NCI-H1105 treated with DMSO at 0.1 percent for 48 hours (cell line): ENCODE measurements around the gene MTF2.
"Not testable (repeated sequence)": the region's sequence is repeated elsewhere in the genome, so short reads cannot be mapped to it uniquely, and the experiment has no call there.

Experiments used
- DNase-seq: peaks from one replicate; lab custom pipeline; 2025; lab: John Stamatoyannopoulos, UW

MTF2 gene

GRCh38 chr1:93143136-93143535, 64.1 kb downstream of the MTF2 start:
- DNase-seq: no peak

- no peak for DNase-seq
These were observed 64.7 kb downstream of the MTF2 start for GRCh38 chr1:93143769-93144168.

- no peak for DNase-seq
These were observed 68.9 kb downstream of the MTF2 start for GRCh38 chr1:93148001-93148400.

GRCh38 chr1:93150729-93151128, 71.6 kb downstream of the MTF2 start:
- no peak for DNase-seq

DNA sequence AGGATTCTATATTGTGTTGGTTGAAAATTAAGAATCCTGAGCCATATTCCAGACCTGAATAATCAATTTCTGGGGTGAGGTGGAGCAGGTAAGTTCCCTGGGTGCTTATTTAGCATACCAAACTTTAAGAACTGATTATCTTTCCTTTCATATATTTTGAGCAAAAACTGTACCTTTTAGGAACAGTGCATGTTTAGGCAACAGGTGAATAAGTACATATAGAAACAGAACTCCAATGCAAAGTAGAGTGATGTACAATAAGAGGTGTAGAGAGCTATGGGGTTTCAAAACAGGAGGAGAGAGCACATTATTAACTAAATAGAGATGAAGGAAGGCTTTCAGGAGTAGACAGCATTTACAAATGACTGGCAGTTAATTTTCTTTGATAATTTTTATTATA, 72.4 kb downstream of the MTF2 start:
- no peak for DNase-seq

DNA sequence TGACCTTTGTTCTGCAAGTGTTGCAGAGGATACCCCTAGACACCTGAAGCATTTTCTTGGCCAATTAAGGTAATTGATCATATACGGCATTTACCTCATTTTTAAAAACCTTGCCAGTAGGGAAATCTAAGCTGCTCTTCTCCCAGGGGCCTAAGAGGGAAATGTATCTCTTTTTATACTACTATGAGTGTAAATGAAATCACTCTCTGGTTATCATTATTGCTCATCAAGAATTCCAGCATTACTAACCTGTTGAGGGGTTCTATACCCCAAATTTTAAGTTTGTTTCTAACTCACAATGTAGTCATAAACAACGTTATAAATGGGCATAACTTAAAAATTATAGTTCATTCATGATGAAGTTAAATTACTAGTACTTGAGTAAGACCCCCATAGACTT, 73.8 kb downstream of the MTF2 start:
- DNase-seq: no peak

GRCh38 chr1:93154898-93155297, 75.8 kb downstream of the MTF2 start:
- DNase-seq: no peak

- DNase-seq: no peak
These were observed 76.3 kb downstream of the MTF2 start for GRCh38 chr1:93155335-93155734.

- no peak for DNase-seq
These were observed 80.3 kb downstream of the MTF2 start for GRCh38 chr1:93159337-93159736.

GRCh38 chr1:93163314-93163713, 84.2 kb downstream of the MTF2 start:
- not testable (repeated sequence) for DNase-seq

- DNase-seq: no peak
These were observed 85.7 kb downstream of the MTF2 start for GRCh38 chr1:93164816-93165215.

DNA sequence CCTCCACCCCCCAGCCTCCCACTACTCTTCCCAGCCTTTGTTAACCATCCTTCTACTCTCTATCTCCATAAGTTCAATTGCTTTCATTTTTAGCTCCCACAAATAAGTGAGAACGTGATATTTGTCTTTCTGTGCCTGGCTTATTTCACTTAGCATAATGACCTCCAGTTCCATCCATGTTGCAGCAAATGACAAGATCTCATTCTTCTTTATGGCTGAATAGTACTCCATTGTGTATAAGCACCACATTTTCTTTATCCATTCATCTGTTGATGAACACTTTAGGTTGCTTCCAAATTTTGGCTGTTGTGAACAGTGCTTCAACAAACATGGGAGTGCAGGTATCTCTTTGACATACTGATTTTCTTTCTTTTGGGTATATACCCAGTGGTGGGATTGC, 86.8 kb downstream of the MTF2 start:
- not testable (repeated sequence) for DNase-seq

GRCh38 chr1:93167006-93167405, 87.9 kb downstream of the MTF2 start:
- no peak for DNase-seq

DNA sequence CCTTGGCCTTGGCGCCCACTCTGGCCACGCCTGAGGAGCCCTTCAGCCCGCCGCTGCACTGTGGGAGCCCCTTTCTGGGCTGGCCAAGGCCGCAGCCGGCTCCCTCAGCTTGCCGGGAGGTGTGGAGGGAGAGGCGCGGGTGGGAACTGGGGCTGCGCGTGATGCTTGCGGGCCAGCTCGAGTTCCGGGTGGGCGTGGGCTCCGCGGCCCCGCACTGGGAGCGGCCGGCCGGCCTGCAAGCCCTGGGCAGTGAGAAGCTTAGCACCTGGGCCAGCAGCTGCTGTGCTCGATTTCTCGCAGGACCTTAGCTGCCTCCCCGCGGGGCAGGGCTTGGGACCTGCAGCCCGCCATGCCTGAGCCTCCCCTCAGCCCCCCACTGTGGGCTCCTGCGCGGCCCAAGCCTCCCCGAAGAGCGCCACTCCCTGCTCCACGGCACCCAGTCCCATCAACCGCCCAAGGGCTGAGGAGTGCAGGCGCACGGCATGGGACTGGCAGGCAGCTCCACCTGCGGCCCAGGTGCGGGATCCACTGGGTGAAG, 91.1 kb downstream of the MTF2 start:
- not testable (repeated sequence) for DNase-seq

- no peak for DNase-seq
These were observed 92.5 kb downstream of the MTF2 start for GRCh38 chr1:93171549-93172034.

DNA sequence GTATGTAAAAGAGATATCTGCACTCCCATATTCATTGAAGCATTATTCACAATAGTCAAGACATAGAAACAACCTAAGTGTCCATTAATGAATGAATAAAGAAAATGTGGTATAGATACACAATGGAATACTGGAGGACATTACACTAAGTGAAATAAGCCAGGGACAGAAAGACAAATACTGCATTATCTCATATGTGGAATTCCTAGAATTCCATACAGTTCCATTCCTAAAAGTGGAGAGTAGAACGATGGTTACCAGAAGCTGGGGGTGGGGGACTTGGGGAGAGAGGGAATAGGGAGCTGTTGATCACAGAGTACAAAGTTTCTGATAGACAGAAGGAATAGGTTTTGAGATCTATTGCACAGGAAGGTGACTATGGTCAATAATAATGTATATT, 93.7 kb downstream of the MTF2 start:
- no peak for DNase-seq

DNA sequence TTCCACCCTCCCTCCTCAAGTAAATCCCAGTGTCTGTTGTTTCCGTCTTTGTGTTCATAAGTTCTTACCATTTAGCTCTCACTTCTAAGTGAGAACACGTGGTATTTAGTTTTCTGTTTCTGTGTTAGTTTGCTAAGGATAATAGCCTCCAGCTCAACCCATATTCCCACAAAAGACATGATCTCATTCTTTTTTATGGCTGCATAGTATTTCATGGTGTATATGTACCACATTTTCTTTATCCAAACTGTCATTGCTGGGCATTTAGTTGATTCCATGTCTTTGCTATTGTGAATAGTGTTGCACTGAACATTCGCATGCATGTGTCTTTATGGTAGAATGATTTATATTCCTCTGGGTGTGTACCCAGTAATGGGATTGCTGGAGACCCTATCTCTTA, 95.6 kb downstream of the MTF2 start:
- DNase-seq: not testable (repeated sequence)

DNA sequence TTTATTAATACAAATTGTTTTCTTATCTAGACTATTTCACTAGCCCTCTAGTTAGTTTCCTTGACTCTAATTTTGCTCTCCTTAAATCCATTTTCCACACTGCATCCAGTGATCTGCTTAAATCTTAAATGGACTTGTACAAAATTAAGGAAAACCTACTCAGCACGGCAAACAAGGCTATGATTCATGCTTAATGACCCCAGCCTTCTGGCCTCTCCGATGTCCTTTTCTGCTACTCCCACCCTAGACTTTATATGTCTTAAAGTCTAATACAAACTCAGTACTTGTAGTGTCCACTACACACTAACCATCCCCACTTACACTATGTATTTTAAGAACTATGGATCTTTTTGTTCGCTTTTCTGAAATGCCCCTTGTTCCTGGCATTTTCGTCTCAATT, 98.9 kb downstream of the MTF2 start:
- no peak for DNase-seq

DNA sequence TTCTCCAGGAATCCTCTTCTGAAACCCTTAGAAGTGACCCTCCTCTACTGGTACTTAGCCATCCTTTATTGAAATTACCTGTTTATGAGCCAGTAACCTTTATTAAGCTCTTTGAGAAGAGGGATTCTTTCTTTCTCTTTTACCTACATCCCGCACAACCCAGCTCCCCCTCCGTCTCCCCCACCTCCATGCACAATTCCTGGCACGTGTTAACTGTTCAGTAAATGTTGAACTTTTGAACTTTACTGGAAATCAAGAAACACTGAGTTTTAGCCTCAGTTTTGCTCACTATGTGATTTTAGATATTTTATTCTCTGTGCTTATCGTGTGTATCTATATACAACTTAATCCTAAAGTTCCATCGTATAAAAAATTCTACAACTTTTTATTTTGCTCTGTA, 99.3 kb downstream of the MTF2 start:
- no peak for DNase-seq

DNA sequence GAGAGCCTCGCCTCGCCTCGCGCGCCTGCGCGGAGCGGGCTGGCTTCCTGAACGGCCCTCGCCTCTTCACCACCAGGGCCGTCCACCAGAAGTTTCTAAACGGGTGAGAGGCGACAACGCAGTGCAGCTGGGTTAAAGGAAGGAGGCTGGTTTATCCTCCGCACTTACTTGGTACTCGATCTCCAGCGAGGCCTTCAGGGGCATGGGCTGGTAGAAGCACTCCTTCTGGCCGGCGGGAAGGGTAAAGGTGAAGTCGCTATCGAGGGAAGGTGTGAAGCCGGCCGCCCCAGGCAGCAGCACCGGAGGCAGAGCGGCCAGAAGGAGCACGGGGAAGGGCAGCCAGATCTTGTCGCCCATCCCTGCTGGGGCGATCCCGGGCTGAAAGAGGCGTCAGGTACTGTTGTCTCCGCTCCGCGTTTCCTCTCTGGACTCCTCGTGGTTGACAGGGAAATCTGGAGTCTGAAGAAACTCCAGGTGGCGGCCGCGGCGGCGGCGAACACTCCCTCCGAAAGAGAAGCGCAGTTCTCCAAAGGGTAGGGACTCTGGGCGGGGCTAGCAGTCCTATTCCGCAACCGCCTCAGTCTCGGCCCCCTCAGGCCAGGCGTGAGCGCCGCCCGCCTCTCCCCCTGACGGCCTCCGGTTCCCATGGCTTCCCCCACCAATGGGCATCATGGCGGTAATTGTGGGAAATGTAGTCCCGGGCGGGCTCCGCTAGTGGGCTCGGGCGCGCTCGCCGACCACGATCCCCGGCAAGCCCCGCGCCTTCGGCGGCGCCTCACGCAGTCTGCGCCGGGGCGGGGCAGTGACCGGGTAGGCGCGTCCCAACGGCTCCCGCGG, 101.0 kb downstream of the MTF2 start, which contains the start of gene TMED5:
Gene TMED5, minus strand, starts transcription at position 528 of the 837 bp plus-strand sequence. Its CDS starts 171 bp downstream, at position 357.
- DNase-seq: peak; percentile 98

DNA sequence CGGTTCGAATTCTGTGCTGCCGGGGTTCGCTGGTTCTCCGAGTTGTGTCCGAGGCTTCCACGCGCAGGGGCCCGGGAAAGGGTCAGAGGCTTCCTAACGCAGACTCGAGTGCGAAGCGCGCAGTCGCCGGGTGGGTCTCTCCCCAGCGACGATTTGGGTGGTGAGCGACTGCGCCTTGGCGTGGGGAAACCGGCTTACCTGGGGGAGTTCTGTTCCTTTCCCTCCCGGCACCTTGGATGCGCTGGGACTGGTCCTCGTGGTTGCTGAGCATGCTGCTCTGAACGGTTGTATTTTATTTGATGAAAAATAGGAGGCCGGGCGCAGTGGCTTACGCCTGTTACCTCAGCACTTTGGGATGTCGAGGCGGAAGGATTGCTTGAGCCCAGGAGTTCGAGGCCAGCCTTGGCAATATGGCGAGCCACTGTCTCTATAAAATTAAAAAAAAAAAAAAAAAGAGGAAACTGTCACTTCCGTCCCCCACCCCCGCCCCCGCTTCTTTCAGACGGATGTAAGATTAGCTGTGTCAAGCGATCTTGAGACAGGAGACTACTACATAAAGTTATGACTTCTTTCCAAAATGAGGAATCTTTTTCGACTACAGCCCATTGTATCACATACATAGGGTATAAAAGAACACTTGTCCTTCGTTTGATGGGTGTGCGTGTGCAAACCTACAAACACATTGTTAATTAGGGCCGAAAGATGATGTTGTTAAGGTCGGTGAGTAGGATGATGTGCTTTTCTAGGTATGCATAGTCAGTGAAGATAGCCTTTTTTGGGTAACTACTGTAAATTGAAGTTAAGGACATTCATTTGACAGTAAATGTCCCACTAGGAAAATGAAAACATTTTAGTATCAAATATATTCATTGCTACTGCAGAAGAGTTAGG, 101.9 kb downstream of the MTF2 start, which contains the start of gene CCDC18:
Gene CCDC18, plus strand, starts transcription at position 2 of the 891 bp plus-strand sequence. CDS start 2,638 bp downstream, outside the sequence.
- peak; percentile 74 for DNase-seq

GRCh38 chr1:93186667-93187066, 107.6 kb downstream of the MTF2 start:
- DNase-seq: no peak
